A673 (cell line): Measurements from ENCODE around the gene PAQR4. TPM values are rescaled to one million over a fixed set of nuclear protein-coding genes. Genes with fewer than 3 reads are reported as not detected.

Source experiments
- BruUV-seq: library from RNA; stranded (reverse); fragments of 400-500 nt; replicated peaks from 2 replicates; lab custom pipeline; 2021; lab: Mats Ljungman, UMichigan
- CTCF ChIA-PET: fragments of 300-600 bp; sonication (Branson Sonifier 250); formaldehyde crosslinking; loops from one replicate; lab custom pipeline; 2022; ENCODE audit warnings: antibody characterized with exemption; lab: Charles Lee
- POLR2A ChIA-PET: fragments of 300-600 bp; sonication (Branson Sonifier 250); formaldehyde crosslinking; loops from one replicate; lab custom pipeline; 2022; ENCODE audit warnings: antibody characterized with exemption; ENCODE audit not compliant: low non-redundant PET; lab: Charles Lee
- DNase-seq: peaks from one replicate; pipeline ENCODE4 v3.0.0-alpha.2; 2015; ENCODE audit warnings: low spot score
- H3K27ac ChIP-seq: fragments of 200-600 bp; sonication (generic); 2 replicates; pipeline ENCODE4 v1.5.1; 2016; ENCODE audit warnings: mixed run types, low read depth, mild to moderate bottlenecking, mixed read lengths, antibody characterized with exemption, low read length; ENCODE audit not compliant: poor library complexity, severe bottlenecking
- H3K27me3 ChIP-seq: fragments of 200-600 bp; sonication (generic); replicated peaks from 2 replicates; pipeline ENCODE4 v1.6.1; 2017; ENCODE audit warnings: mixed run types, low read depth, mild to moderate bottlenecking, mixed read lengths, antibody characterized with exemption, low read length; ENCODE audit not compliant: insufficient read depth, poor library complexity
- H3K36me3 ChIP-seq: fragments of 200-600 bp; sonication (generic); 2 replicates; pipeline ENCODE4 v1.6.1; 2016; ENCODE audit warnings: mixed run types, mild to moderate bottlenecking, mixed read lengths, antibody characterized with exemption, low read length; ENCODE audit not compliant: insufficient read depth, poor library complexity, severe bottlenecking
- H3K4me1 ChIP-seq: fragments of 200-600 bp; sonication (generic); 2 replicates; pipeline ENCODE4 v1.6.1; 2017; ENCODE audit warnings: mixed run types, mild to moderate bottlenecking, mixed read lengths, antibody characterized with exemption, low read length; ENCODE audit not compliant: insufficient read depth, poor library complexity, severe bottlenecking
- H3K4me3 ChIP-seq: fragments of 200-600 bp; sonication (generic); 2 replicates; pipeline ENCODE4 v1.5.1; 2016; ENCODE audit warnings: low read depth, mixed run types, mild to moderate bottlenecking, mixed read lengths, low read length; ENCODE audit not compliant: poor library complexity, severe bottlenecking
- H3K9me3 ChIP-seq: fragments of 200-600 bp; sonication (generic); 2 replicates; pipeline ENCODE4 v1.6.1; 2016; ENCODE audit warnings: mixed run types, low read depth, mild to moderate bottlenecking, mixed read lengths, antibody characterized with exemption, low read length; ENCODE audit not compliant: poor library complexity, severe bottlenecking
- CTCF ChIP-seq: fragments of 300-800, 200-600 bp; sonication (generic); conservative IDR thresholded peaks from 2 replicates; pipeline ENCODE4 v1.5.1; 2017; ENCODE audit warnings: low read depth, mild to moderate bottlenecking, antibody characterized with exemption, low read length, moderate library complexity, mixed read lengths
- EZH2 ChIP-seq: fragments of 200-600 bp; sonication (generic); IDR thresholded peaks from 2 replicates; pipeline ENCODE4 v1.6.1; 2017; ENCODE audit warnings: borderline replicate concordance, low read depth, mild to moderate bottlenecking, mixed read lengths, antibody characterized with exemption, low read length; ENCODE audit not compliant: poor library complexity, severe bottlenecking
- intact Hi-C: fragments of 100-400 bp; cut with micrococcal nuclease; formaldehyde crosslinking; loops from one replicate; pipeline ENCODE4 v1.10.0; 2022; ENCODE audit not compliant: unreplicated experiment
- total RNA-seq: library from RNA; stranded (reverse); gene quantifications from 2 replicates; pipeline ENCODE4 v1.2.3, GENCODE V29; 2021

The PAQR4 gene
- total RNA-seq, 1 experiment from 2014 or later: 46.5 TPM

DNA sequence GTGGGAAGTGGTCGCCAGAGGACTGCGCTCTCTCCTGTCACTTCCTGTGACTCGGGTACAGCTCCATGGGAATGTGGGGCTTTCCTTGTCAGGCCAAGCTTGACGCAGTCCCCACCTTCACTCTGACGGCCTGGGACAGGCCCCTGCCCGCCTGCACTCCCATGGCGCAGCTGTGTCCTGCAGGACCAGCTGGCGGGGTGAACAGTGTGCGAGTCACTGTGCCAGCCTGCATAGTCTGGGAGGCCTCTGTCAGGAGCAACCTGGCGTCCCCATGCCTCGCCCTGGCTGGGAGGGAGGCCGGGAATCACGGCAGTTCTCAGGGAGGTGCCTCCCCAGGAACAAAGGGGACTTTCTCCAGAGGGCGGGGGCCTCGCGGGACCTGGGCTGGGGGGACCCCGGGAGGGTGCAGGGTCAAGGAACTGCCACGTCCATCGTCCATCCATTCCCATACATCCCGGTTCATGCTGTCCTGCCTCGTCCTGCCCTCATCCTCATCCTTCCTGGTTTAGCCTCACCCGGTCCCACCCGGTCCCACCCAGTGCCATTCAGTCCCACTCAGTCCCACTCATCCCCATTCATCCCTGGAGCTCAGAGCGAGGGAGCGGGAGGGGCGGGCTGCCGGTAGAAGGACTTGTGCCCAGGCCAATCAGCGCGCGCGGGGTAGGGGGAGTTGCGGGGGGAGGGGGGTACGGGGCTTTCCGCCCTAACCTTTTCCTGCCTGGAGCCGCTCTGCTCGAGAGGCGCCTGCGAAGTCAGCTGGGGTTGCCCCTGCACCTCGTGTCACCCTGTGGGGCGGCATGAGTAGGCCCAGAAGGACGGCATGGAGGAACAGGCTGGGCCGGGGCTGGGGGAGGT, 44.0 kb upstream of the PAQR4 start:
- H3K9me3 ChIP-seq: no peaks in the 10 kb centered on the region
- no peaks in the 10 kb centered on the region for H3K36me3 ChIP-seq
- H3K27me3 ChIP-seq: no peaks in the 10 kb centered on the region
- ChIA-PET POLR2A (no interaction called here), CTCF (interaction anchor here (0.6 kb wide), 1 partner anchor 28 kb away, joined by 4 read pairs; no protein-coding TSS in a partner anchor)
- H3K27ac ChIP-seq: no peak overlapping the region
- DNase-seq: no peak
- TF ChIP-seq CTCF (no peak), EZH2 (no peak)
- no peak overlapping the region for H3K4me3 ChIP-seq
- peaks cover 5% of the 10 kb centered on the region for H3K4me1 ChIP-seq
- BruUV-seq: no TSS peak
- intact Hi-C loops: loop anchor here (5.0 kb wide), 1 partner anchor 37 kb away; the partner anchor contains the start of gene KREMEN2

- peaks cover 5% of the 10 kb centered on the region for H3K4me1 ChIP-seq
- intact Hi-C loops: loop anchor here (5.0 kb wide), 1 partner anchor 36 kb away; the partner anchor contains the start of gene KREMEN2
Measured at GRCh38 chr16:2925951-2926649, 43.0 kb upstream of the PAQR4 start.

More at GRCh38 chr16:2925951-2926649, 43.0 kb upstream of the PAQR4 start:
- Histone ChIP-seq H3K4me3 (no peak overlapping the region), H3K9me3 (no peaks in the 10 kb centered on the region), H3K27me3 (no peaks in the 10 kb centered on the region), H3K27ac (no peak overlapping the region), H3K36me3 (peaks cover 4% of the 10 kb centered on the region)
- DNase-seq: no peak
- TF ChIP-seq EZH2 (no peak), CTCF (no peak)
- POLR2A ChIA-PET: interaction anchor here (0.6 to 0.7 kb wide), 2 partner anchors 36 to 38 kb away, joined by 4 to 8 read pairs; no protein-coding TSS in a partner anchor
- BruUV-seq: no TSS peak
- CTCF ChIA-PET: interaction anchor here (0.7 kb wide), 1 partner anchor 87 kb away, joined by 3 read pairs; no protein-coding TSS in a partner anchor
